Brain pericyte (primary cell): Measurements from ENCODE around the gene HCK.

Source experiments
- DNase-seq: peaks from one replicate; pipeline ENCODE4 v3.0.0-alpha.2; 2012; ENCODE audit warnings: low read depth, low spot score

The HCK gene

GRCh38 chr20:32127347-32127746, 75.3 kb downstream of the HCK start:
- no peak for DNase-seq

- DNase-seq = no peak
Measured at GRCh38 chr20:32128167-32128566, 76.1 kb downstream of the HCK start.

DNA sequence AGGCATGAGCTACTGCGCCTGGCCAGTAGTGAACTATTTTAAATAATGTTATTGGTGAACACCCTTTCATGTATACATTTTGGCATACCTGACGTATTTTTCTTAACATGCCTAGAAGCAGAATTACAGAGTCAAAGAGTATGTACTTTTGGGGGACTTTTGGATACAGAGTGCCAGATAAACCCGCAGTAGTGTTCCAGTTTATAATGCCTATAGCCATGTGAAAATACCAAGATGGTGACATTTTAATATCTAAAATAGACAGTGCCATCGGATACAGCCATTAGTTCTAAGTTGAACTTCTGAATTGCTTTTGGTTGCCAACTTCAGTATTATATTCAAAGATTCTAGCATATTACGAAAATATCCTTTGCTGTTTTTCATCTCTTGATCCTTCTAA, 77.8 kb downstream of the HCK start:
- no peak for DNase-seq

DNA sequence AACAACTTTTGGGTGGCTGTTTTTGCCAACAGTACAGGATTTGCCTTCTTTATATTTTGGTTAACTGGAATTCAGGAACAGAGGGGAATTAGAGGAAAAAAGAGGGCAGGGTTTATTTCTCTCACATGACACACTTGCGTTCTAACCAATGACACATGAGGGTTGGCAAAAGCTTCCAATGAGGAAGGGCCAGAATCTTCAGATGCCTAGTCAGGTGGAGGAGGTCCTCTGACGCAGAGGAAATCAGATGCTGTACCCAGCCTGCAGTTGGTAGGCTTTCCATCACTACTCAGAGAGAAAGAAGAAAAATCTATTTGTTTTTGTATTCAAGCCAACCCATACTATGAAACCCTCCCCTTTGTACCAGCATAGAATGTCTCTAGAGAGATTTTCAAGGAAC, 78.3 kb downstream of the HCK start:
- DNase-seq = no peak

DNA sequence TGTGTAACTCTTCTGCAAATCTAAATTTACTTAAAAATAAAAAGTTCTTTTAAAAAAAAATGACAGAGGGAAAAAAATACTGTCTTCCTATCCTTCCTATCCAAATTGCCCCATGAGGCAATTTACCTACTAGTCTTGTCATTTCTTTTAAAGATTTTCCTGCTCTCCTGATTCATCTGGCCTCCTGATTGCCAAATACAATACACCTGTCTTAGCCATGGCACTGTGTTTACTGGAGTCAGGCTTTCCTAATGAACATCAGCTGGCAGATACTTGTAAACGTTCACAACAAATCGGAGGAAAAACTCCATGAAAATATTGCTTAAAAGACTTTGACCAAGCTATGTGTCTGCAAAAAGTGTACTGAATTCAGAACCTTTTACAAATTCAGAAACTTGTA, 78.9 kb downstream of the HCK start:
- DNase-seq = no peak

DNA sequence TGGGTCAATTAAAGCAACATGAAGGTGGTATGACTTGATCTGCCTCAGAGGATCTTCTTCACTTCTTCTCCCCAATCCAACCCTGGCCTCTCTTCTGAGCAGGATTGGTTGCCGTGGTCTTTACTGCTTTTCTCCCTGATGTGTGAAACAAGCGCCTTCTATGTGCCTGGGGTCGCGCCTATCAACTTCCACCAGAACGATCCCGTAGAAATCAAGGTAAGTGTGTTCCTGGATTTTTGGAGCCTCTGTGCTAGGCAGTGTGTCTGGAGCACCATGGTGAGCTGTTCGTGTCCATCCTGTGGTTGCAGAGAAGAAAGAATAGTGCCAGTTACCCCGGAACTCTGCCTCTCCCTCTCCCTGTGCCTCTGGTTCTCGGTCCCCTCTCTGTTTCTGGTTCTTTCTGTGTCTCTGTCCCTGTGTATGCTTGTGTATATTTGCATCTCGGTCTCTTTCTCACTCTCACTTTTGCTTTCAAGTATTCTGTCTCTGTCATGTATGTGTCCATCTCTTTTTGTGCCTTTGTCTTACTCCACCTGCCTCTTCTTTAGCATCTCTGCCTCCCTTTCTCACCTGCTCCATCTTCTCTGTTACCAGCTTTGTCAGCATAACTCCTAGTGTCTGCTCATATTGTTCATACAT, 81.0 kb downstream of the HCK start:
- DNase-seq = no peak

- DNase-seq = no peak
Measured at GRCh38 chr20:32134026-32134425, 82.0 kb downstream of the HCK start.

GRCh38 chr20:32135983-32136515, 84.0 kb downstream of the HCK start:
- no peak for DNase-seq

DNA sequence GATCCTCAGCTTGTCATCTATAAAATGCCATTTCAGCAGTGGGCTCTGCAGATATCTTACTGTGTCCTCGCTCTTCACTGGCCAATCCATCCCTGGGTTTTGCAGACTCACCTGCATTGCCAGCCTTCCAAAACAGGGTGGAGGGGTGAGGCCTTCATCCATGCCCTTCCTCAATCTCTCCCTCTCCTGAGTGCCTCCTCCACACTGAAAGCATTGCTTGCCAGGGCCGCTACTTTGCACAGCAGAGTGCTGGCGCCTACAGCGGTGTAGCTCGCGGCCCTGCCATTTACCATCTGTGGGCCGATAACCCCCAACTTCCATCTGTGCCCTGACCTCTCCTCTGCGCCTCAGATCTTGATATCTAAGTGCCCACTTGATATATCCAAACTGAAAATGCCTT, 86.9 kb downstream of the HCK start:
- no peak for DNase-seq

- no peak for DNase-seq
Measured at GRCh38 chr20:32139947-32140346, 87.9 kb downstream of the HCK start.

DNA sequence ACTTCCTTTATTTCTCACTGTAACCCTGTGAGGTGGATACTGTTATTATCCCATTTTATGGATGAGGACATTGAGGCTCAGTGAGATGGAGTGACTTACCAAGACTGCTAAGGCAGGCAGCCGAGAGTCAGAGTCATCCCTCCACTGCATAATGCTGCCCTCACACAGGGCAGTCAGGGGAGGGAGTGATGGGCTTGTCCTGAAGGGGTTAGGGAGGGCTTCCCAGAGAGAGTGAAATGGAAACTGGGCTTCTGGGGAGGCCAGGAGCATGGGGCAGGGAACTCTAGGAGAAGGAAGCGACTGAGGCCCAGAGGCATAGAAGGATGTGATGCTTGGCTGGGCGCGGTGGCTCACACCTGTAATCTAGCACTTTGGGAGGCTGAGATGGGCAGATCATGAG, 88.6 kb downstream of the HCK start:
- no peak for DNase-seq

DNA sequence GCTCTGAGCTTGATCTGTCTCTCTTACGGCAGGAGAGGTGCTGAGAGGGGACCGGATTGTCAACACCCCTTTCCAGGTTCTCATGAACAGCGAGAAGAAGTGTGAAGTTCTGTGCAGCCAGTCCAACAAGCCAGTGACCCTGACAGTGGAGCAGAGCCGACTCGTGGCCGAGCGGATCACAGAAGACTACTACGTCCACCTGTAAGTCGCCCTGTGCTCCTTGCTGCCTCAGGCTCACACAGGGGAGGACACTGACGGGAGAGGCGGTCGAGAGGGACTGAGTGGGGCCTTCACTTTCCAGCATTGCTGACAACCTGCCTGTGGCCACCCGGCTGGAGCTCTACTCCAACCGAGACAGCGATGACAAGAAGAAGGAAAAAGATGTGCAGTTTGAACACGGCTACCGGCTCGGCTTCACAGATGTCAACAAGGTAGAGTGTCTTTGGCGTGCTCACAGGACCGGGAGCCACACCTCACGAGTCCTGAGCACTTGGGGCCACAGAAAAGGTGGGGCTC, 89.5 kb downstream of the HCK start:
- no peak for DNase-seq

DNA sequence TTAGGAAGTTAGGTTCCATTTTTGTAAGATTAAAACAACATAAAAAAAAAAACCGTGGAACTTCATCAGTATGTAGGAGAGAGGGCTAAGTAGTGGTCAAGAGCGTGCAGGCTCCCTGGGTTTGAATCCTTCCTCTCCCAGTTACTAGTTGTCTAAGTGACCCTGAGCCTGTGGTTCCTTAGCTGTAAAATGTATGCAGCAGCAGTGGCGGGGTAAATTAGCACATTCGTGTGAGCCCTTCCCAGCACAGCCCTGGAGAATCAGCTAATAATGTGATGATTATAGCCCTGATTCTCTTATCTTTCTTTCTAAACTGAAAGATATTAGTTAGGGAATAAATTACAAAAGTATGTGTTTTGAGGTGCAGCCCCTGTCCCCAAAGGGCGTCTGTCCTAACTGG, 90.0 kb downstream of the HCK start:
- no peak for DNase-seq

GRCh38 chr20:32142991-32143390, 90.9 kb downstream of the HCK start:
- DNase-seq = no peak

- no peak for DNase-seq
Measured at GRCh38 chr20:32144898-32145662, 93.0 kb downstream of the HCK start.

DNA sequence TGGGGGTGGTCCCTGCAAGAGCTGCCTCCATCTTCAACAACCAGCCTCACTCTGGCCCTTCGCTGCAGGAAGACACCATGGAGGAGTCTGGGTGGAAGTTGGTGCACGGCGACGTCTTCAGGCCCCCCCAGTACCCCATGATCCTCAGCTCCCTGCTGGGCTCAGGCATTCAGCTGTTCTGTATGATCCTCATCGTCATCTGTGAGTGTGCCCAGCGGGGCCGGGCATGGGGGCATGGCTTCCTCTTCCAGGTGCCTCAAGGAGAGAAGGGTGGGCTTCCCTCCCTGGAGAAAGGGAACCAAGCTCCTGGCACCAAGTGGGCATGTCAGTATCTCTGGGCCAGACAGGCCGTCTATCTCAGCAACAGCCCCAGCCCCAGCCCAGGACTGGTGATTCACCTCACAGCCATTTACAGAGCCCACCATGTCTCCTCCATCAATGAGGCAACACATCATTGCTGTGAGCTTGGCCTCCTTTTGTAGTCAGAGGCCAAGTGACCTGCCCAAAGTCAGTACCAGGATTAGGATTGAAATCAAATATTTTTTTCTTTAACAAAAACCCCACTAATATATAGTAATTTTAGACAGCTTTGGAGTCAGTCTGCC, 97.6 kb downstream of the HCK start:
- DNase-seq = no peak

DNA sequence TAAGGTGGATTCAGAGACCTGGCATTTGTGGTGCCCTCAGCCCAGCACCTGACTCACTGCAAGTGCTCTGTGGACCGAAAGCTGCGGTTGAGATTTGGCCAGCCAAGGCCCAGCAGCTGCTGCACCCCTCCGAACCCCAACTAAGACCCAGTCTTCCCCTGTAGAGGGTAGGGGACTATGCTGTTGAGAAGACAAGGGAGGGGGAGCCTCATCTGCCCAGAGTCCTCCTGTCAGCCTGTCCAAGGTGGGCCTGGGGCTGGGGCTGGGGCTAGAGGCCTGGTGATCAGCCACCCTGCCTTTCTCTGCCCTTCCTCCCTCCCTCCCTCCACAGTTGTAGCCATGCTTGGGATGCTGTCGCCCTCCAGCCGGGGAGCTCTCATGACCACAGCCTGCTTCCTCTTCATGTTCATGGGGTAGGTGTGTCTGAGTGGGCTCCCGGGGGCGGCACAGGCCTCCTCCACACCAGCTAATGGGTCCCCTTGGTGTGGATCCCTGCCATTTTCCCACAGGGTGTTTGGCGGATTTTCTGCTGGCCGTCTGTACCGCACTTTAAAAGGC, 98.3 kb downstream of the HCK start:
- DNase-seq = no peak
